WTC11 (cell line): Measurements from ENCODE around the gene NKAPL. TPM values are rescaled to one million over a fixed set of nuclear protein-coding genes. Genes with fewer than 3 reads are reported as not detected.

Source experiments
- ATAC-seq: fragments of 200-7000 bp; cut with Tn5 transposase; 2 replicates; pipeline ENCODE4 v1.10.0; 2021; ENCODE audit warnings: mild to moderate bottlenecking, moderate library complexity
- CTCF ChIA-PET: fragments of 300-600 bp; sonication (Branson Sonifier 250); formaldehyde crosslinking; loops from one replicate; lab custom pipeline; 2021; ENCODE audit warnings: antibody characterized with exemption; lab: Charles Lee
- POLR2A ChIA-PET: fragments of 350-600 bp; sonication (Branson Sonifier 250); formaldehyde crosslinking; loops from one replicate; lab custom pipeline; 2021; ENCODE audit warnings: antibody characterized with exemption; lab: Charles Lee
- DNase-seq: peaks from one replicate; pipeline ENCODE4 v3.0.0; 2021; ENCODE audit warnings: low spot score
- H3K27ac Mint-ChIP-seq: 2 replicates; pipeline ENCODE4 v1.8.0; 2021; ENCODE audit warnings: mixed read lengths
- H3K27me3 Mint-ChIP-seq: 2 replicates; pipeline ENCODE4 v1.8.0; 2021; ENCODE audit warnings: low read depth, mild to moderate bottlenecking, moderate library complexity, mixed read lengths
- H3K36me3 Mint-ChIP-seq: 2 replicates; pipeline ENCODE4 v1.8.0; 2021; ENCODE audit warnings: mixed read lengths
- H3K4me1 Mint-ChIP-seq: 2 replicates; pipeline ENCODE4 v1.8.0; 2022; ENCODE audit warnings: mixed read lengths
- H3K4me3 Mint-ChIP-seq: 2 replicates; pipeline ENCODE4 v1.8.0; 2021; ENCODE audit warnings: mild to moderate bottlenecking, moderate library complexity, mixed read lengths
- H3K9me3 Mint-ChIP-seq: 2 replicates; pipeline ENCODE4 v1.8.0; 2021; ENCODE audit warnings: mixed read lengths
- FOXP1 ChIP-seq: sonication (generic); formaldehyde crosslinking; IDR thresholded peaks from 2 replicates; pipeline ENCODE4 v1.8.0; 2022; ENCODE audit warnings: missing genetic modification reagents, mild to moderate bottlenecking, moderate library complexity, borderline replicate concordance
- GTF2I ChIP-seq: fragments of 250-450 bp; sonication (Bioruptor Pico); conservative IDR thresholded peaks from 2 replicates; pipeline ENCODE4 v1.4.0; 2021; ENCODE audit warnings: mild to moderate bottlenecking
- IRF2 ChIP-seq: sonication (generic); formaldehyde crosslinking; IDR thresholded peaks from 2 replicates; pipeline ENCODE4 v1.8.0; 2022; ENCODE audit warnings: low read depth, missing genetic modification reagents, borderline replicate concordance
- SOX15 ChIP-seq: fragments of 250-450 bp; sonication (Bioruptor Pico); IDR thresholded peaks from 2 replicates; pipeline ENCODE4 v1.9.0; 2021; ENCODE audit warnings: mild to moderate bottlenecking
- ZNF121 ChIP-seq: sonication (generic); formaldehyde crosslinking; IDR thresholded peaks from 2 replicates; pipeline ENCODE4 v1.8.0; 2023; ENCODE audit warnings: missing genetic modification reagents
- ZNF317 ChIP-seq: sonication (generic); formaldehyde crosslinking; IDR thresholded peaks from 2 replicates; pipeline ENCODE4 v1.8.1; 2023; ENCODE audit warnings: low read depth, mild to moderate bottlenecking, moderate library complexity, missing genetic modification reagents, borderline replicate concordance
- total RNA-seq: library from RNA; stranded (reverse); gene quantifications from 3 replicates; pipeline ENCODE4 v1.2.3, GENCODE V29; 2021
- TF ChIP-seq, protein P1 (sequence below): fragments of 200-600 bp; IDR thresholded peaks from 2 replicates; pipeline ENCODE4 v1.8.0; 2022; ENCODE audit warnings: antibody characterized with exemption
- TF ChIP-seq, protein P2 (sequence below): sonication (generic); formaldehyde crosslinking; conservative IDR thresholded peaks from 2 replicates; pipeline ENCODE4 v1.8.1; 2022; ENCODE audit warnings: mild to moderate bottlenecking, missing genetic modification reagents
- TF ChIP-seq, protein P3 (sequence below): sonication (generic); formaldehyde crosslinking; conservative IDR thresholded peaks from 2 replicates; pipeline ENCODE4 v1.8.1; 2023; ENCODE audit warnings: mild to moderate bottlenecking, low read depth, missing genetic modification reagents, moderate library complexity
- TF ChIP-seq, protein P4 (sequence below): sonication (generic); formaldehyde crosslinking; IDR thresholded peaks from 2 replicates; pipeline ENCODE4 v1.8.1; 2022; ENCODE audit warnings: low read depth, mild to moderate bottlenecking, moderate library complexity, missing genetic modification reagents, borderline replicate concordance
- TF ChIP-seq, protein P5 (sequence below): fragments of 250-450 bp; sonication (Bioruptor Pico); IDR thresholded peaks from 2 replicates; pipeline ENCODE4 v1.9.0; 2021; ENCODE audit warnings: moderate library complexity, mild to moderate bottlenecking, inconsistent platforms, borderline replicate concordance
- TF ChIP-seq, protein P6 (sequence below): sonication (generic); formaldehyde crosslinking; IDR thresholded peaks from 2 replicates; pipeline ENCODE4 v1.8.1; 2023; ENCODE audit warnings: mild to moderate bottlenecking, missing genetic modification reagents, moderate library complexity

NKAPL gene
- total RNA-seq, 1 experiment from 2014 or later = 0.26 TPM

DNA sequence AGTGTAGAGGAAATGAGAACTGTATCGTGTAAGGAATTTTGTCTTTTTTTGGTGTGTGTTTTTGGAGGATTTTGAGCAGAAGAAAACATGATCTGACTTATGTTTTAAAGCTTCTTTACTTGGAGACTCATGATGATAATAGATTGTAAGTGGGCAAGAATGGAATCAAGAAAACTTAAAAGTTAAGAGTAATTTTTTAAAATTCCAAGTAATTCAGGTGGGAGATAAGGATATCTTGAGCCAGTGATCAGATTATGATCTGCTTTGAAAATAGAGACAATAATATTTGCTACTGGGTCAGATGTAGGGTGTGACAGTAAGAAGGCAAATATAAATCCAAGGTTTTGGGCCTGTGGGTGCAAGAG, 8.6 kb downstream of the NKAPL start:
- Mint-ChIP-seq H3K36me3 (peaks cover 7% of the 10 kb centered on the region; the same call in 1 of the 2 replicates), H3K27ac (no peak overlapping the region), H3K27me3 (peaks cover 27% of the 10 kb centered on the region), H3K4me3 (no peak overlapping the region), H3K9me3 (no peaks in the 10 kb centered on the region)
- ATAC-seq = no peak
- DNase-seq = no peak
- POLR2A ChIA-PET = interaction anchor here (0.8 to 2.1 kb wide), 12 partner anchors 12 to 375 kb away, joined by 3 to 14 read pairs (median 6); partner anchors contain the start of genes PGBD1, ZKSCAN3, ZKSCAN4 and ZKSCAN8
- CTCF ChIA-PET = interaction anchor here (0.7 to 2.7 kb wide), 6 partner anchors 12 to 163 kb away, joined by 3 to 34 read pairs (median 8); partner anchors contain the start of genes PGBD1 and ZKSCAN4
- TF ChIP-seq, protein P1, sequence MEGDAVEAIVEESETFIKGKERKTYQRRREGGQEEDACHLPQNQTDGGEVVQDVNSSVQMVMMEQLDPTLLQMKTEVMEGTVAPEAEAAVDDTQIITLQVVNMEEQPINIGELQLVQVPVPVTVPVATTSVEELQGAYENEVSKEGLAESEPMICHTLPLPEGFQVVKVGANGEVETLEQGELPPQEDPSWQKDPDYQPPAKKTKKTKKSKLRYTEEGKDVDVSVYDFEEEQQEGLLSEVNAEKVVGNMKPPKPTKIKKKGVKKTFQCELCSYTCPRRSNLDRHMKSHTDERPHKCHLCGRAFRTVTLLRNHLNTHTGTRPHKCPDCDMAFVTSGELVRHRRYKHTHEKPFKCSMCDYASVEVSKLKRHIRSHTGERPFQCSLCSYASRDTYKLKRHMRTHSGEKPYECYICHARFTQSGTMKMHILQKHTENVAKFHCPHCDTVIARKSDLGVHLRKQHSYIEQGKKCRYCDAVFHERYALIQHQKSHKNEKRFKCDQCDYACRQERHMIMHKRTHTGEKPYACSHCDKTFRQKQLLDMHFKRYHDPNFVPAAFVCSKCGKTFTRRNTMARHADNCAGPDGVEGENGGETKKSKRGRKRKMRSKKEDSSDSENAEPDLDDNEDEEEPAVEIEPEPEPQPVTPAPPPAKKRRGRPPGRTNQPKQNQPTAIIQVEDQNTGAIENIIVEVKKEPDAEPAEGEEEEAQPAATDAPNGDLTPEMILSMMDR = no peak
- TF ChIP-seq, protein P2, sequence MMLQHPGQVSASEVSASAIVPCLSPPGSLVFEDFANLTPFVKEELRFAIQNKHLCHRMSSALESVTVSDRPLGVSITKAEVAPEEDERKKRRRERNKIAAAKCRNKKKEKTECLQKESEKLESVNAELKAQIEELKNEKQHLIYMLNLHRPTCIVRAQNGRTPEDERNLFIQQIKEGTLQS (CRISPR knock-in tag) = no peak
- TF ChIP-seq ZNF121 = no peak
- TF ChIP-seq, protein P3, sequence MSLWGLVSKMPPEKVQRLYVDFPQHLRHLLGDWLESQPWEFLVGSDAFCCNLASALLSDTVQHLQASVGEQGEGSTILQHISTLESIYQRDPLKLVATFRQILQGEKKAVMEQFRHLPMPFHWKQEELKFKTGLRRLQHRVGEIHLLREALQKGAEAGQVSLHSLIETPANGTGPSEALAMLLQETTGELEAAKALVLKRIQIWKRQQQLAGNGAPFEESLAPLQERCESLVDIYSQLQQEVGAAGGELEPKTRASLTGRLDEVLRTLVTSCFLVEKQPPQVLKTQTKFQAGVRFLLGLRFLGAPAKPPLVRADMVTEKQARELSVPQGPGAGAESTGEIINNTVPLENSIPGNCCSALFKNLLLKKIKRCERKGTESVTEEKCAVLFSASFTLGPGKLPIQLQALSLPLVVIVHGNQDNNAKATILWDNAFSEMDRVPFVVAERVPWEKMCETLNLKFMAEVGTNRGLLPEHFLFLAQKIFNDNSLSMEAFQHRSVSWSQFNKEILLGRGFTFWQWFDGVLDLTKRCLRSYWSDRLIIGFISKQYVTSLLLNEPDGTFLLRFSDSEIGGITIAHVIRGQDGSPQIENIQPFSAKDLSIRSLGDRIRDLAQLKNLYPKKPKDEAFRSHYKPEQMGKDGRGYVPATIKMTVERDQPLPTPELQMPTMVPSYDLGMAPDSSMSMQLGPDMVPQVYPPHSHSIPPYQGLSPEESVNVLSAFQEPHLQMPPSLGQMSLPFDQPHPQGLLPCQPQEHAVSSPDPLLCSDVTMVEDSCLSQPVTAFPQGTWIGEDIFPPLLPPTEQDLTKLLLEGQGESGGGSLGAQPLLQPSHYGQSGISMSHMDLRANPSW (CRISPR knock-in tag) = no peak
- TF ChIP-seq IRF2 (CRISPR knock-in tag) = no peak
- TF ChIP-seq ZNF317 = no peak
- TF ChIP-seq, protein P4, sequence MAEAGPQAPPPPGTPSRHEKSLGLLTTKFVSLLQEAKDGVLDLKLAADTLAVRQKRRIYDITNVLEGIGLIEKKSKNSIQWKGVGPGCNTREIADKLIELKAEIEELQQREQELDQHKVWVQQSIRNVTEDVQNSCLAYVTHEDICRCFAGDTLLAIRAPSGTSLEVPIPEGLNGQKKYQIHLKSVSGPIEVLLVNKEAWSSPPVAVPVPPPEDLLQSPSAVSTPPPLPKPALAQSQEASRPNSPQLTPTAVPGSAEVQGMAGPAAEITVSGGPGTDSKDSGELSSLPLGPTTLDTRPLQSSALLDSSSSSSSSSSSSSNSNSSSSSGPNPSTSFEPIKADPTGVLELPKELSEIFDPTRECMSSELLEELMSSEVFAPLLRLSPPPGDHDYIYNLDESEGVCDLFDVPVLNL (CRISPR knock-in tag) = no peak
- TF ChIP-seq, all 79 proteins: peak for 0
- no peaks in the 10 kb centered on the region for H3K4me1 Mint-ChIP-seq

DNA sequence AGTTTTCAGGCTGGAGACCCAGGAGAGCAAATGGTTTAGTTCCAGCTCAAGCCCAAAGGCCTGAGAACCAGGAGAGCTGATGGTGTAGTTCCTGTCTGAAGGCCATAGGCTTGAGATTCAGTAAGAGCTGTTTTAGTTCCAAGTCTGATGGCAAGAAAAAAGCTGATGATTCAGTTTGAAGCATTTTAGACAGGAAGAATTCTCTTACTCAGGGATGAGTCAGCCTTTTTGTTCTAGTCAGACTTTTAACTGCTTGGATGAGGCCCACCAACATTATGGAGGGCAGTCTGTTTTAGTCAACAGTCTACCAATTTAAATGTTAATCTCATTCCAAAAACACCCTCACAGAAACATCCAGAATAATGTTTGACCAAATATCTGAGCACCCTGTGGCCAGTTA, 10.4 kb downstream of the NKAPL start:
- TF ChIP-seq GTF2I (CRISPR knock-in tag) (no peak), SOX15 (no peak), FOXP1 (no peak), ZNF317 (no peak)
- TF ChIP-seq, protein P5, sequence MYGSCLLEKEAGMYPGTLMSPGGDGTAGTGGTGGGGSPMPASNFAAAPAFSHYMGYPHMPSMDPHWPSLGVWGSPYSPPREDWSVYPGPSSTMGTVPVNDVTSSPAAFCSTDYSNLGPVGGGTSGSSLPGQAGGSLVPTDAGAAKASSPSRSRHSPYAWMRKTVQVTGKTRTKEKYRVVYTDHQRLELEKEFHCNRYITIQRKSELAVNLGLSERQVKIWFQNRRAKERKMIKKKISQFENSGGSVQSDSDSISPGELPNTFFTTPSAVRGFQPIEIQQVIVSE (CRISPR knock-in tag) = no peak
- TF ChIP-seq, protein P6, sequence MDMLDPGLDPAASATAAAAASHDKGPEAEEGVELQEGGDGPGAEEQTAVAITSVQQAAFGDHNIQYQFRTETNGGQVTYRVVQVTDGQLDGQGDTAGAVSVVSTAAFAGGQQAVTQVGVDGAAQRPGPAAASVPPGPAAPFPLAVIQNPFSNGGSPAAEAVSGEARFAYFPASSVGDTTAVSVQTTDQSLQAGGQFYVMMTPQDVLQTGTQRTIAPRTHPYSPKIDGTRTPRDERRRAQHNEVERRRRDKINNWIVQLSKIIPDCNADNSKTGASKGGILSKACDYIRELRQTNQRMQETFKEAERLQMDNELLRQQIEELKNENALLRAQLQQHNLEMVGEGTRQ (CRISPR knock-in tag) = no peak
- TF ChIP-seq, protein P1 = no peak
- DNase-seq (no peak), ATAC-seq (no peak)
- Mint-ChIP-seq H3K4me1 (no peaks in the 10 kb centered on the region), H3K27ac (no peak overlapping the region), H3K9me3 (no peaks in the 10 kb centered on the region), H3K36me3 (peaks cover 14% of the 10 kb centered on the region; the same call in 1 of the 2 replicates), H3K27me3 (peaks cover 11% of the 10 kb centered on the region), H3K4me3 (no peak overlapping the region)
- ChIA-PET POLR2A (no interaction called here), CTCF (no interaction called here)
